Tibial nerve (tissue), 4 donors: ENCODE data around the gene FER1L5.

Experiments
- EP300 ChIP-seq, 2 donors: sonication (generic); formaldehyde crosslinking; IDR thresholded peaks; one replicate each; pipeline ENCODE4 v1.6.1; 2017; ENCODE audit warnings: antibody characterized with exemption in 2 of 2, mild to moderate bottlenecking in 1 of 2
- POLR2A ChIP-seq, 2 donors: fragments of 450-650 bp; IDR thresholded peaks; one replicate each; pipeline ENCODE4 v1.6.1; 2017; ENCODE audit warnings: antibody characterized with exemption in 2 of 2, mild to moderate bottlenecking in 2 of 2, moderate library complexity in 2 of 2
- TF ChIP-seq, protein P1 (sequence below), 5 experiments: fragments of 200-600 bp in 3 of 5; fragments of 450-650 bp in 2 of 5; sonication (generic) in 3 of 5; IDR thresholded peaks; one replicate each; pipeline ENCODE4 v1.5.1; 2016 to 2019; ENCODE audit warnings: antibody characterized with exemption in 5 of 5, mild to moderate bottlenecking in 3 of 5, moderate library complexity in 2 of 5

DNA sequence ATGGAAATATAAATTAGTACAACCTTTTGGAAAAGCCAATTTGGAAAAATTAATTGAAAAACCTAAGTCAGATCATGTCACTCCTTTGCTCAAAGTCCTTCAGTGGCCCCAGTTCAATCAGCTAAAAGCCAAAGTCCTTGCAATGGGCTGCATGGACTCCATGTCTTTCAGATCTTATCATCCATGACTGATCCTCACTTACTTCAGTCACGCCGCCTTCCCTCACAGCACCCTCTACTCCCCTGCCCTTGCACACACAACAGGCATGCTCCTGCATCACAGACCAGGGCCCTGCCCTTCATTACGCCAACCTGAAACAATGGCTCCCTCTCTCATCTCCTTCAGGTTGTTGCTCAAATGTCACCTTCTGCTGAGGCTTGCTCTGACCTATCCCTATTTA is 20.0 kb upstream of the FER1L5 start:
- TF ChIP-seq, protein P1, sequence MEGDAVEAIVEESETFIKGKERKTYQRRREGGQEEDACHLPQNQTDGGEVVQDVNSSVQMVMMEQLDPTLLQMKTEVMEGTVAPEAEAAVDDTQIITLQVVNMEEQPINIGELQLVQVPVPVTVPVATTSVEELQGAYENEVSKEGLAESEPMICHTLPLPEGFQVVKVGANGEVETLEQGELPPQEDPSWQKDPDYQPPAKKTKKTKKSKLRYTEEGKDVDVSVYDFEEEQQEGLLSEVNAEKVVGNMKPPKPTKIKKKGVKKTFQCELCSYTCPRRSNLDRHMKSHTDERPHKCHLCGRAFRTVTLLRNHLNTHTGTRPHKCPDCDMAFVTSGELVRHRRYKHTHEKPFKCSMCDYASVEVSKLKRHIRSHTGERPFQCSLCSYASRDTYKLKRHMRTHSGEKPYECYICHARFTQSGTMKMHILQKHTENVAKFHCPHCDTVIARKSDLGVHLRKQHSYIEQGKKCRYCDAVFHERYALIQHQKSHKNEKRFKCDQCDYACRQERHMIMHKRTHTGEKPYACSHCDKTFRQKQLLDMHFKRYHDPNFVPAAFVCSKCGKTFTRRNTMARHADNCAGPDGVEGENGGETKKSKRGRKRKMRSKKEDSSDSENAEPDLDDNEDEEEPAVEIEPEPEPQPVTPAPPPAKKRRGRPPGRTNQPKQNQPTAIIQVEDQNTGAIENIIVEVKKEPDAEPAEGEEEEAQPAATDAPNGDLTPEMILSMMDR (IDR thresholded peaks at IDR 0.05), result no peak
- TF ChIP-seq POLR2A (IDR thresholded peaks at IDR 0.05) (no peak), EP300 (IDR thresholded peaks at IDR 0.05) (no peak)
